Left ventricle myocardium inferior (tissue), 1 donor: ENCODE data around the gene DHRS7C. TPM values are rescaled to one million over a fixed set of nuclear protein-coding genes. Genes with fewer than 3 reads are reported as not detected.
A peak's percentile ranks its signal among the peaks of the same experiment; 100 is the strongest.

Experiments
- DNase-seq: peaks from one replicate; pipeline ENCODE4 v3.0.0-alpha.2; 2020
- H3K27ac ChIP-seq: fragments of 200-600 bp; replicated peaks from 2 replicates; pipeline ENCODE4 v1.8.0; 2021
- H3K27me3 ChIP-seq: fragments of 200-600 bp; 2 replicates; pipeline ENCODE4 v1.8.0; 2021; ENCODE audit warnings: low read depth
- H3K36me3 ChIP-seq: fragments of 200-600 bp; 2 replicates; pipeline ENCODE4 v1.8.0; 2021
- H3K4me1 ChIP-seq: fragments of 200-600 bp; 2 replicates; pipeline ENCODE4 v1.8.0; 2021
- H3K4me3 ChIP-seq: fragments of 200-600 bp; 2 replicates; pipeline ENCODE4 v1.8.0; 2021; ENCODE audit warnings: mild to moderate bottlenecking, moderate library complexity
- H3K9me3 ChIP-seq: fragments of 200-600 bp; replicated peaks from 2 replicates; pipeline ENCODE4 v1.8.0; 2021
- CTCF ChIP-seq: fragments of 200-600 bp; IDR thresholded peaks from 2 replicates; pipeline ENCODE4 v1.8.0; 2021; ENCODE audit warnings: antibody characterized with exemption, mild to moderate bottlenecking, borderline replicate concordance
- intact Hi-C: fragments of 100-400 bp; cut with micrococcal nuclease; formaldehyde crosslinking; loops from one replicate; pipeline ENCODE4 v1.11.0; 2022
- total RNA-seq: library from RNA; stranded (reverse); fragmentation: NEBNext Ultra II Directional; extraction: Animal tissue kit (Norgen Biotek cat#: 25700); gene quantifications from one replicate; pipeline ENCODE4 v1.2.1, GENCODE V29; 2021
- donor health status: DM: no; HTN: yes; CAD: no; lungs with severe emphysema.

DHRS7C gene
- total RNA-seq, 1 donor from 2014 or later: 3.1 TPM

GRCh38 chr17:9821921-9822320 is 30.5 kb upstream of the DHRS7C start, which contains the start of gene GSG1L2:
Gene GSG1L2 (minus strand): TSS chr17:9822079. CDS start chr17:9822071, 8 bp downstream.
- Histone ChIP-seq H3K4me1 (no peaks in the 10 kb centered on the region), H3K9me3 (no peaks in the 10 kb centered on the region), H3K27me3 (peaks cover 27% of the 10 kb centered on the region), H3K36me3 (no peaks in the 10 kb centered on the region), H3K27ac (no peak within 1 kb of the TSS), H3K4me3 (no peak within 1 kb of the TSS)
- no peak for DNase-seq
- intact Hi-C loops: no loop called here
- TF ChIP-seq CTCF: no peak

- Histone ChIP-seq H3K27me3 (peaks cover 25% of the 10 kb centered on the region), H3K27ac (no peak overlapping the region), H3K9me3 (no peaks in the 10 kb centered on the region), H3K4me3 (no peak overlapping the region), H3K36me3 (no peaks in the 10 kb centered on the region), H3K4me1 (no peaks in the 10 kb centered on the region)
- intact Hi-C loops: no loop called here
- no peak for DNase-seq
- no peak for TF ChIP-seq CTCF
Measured at GRCh38 chr17:9820448-9820847, 29.1 kb upstream of the DHRS7C start.

DNA sequence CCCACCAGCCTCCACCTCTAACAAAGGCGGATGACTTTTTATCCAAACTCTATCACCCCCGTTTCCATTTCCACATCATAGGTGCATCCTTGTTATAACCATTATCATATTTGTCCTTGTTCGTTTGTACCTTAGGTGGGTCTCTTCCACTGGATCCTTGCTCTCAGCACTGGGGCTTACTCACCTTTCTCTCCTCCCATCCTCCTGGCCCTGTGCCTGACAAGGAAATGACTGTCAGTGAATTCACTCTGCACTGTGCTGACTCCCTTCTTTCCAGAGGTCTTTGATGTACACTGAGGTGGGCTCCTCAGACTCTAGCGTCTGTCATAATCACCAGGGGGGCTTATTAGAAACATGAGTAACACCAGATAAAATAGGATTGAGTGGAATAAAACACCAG is 27.4 kb upstream of the DHRS7C start:
- TF ChIP-seq CTCF: no peak
- intact Hi-C loops: no loop called here
- no peak for DNase-seq
- Histone ChIP-seq H3K4me1 (no peaks in the 10 kb centered on the region), H3K9me3 (no peaks in the 10 kb centered on the region), H3K36me3 (no peaks in the 10 kb centered on the region), H3K4me3 (no peak overlapping the region), H3K27ac (no peak overlapping the region), H3K27me3 (peaks cover 14% of the 10 kb centered on the region)

DNA sequence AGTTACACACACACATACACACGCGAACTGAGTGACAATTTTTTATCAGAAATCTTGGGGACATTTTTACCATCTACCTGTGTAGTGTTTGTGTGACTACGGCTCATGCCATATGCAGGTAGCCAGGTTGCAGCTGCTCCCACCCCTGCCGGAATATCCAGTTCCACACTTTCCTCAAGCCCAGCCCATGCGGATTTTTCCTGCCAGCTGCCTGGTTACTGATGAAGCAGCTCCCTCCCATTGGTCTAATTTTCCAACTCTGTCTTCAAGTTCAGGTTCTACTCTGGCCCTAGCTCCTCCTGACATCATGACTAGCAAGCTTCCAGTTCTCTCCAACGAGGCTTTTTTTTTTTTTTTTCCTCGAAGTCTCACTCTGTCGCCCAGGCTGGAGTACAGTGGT is 25.7 kb upstream of the DHRS7C start:
- H3K4me1 ChIP-seq: no peaks in the 10 kb centered on the region
- H3K27ac ChIP-seq: no peak overlapping the region
- DNase-seq: no peak
- peaks cover 7% of the 10 kb centered on the region for H3K27me3 ChIP-seq
- H3K4me3 ChIP-seq: no peak overlapping the region
- no peak for TF ChIP-seq CTCF
- no peaks in the 10 kb centered on the region for H3K36me3 ChIP-seq
- intact Hi-C loops: no loop called here
- no peaks in the 10 kb centered on the region for H3K9me3 ChIP-seq

DNA sequence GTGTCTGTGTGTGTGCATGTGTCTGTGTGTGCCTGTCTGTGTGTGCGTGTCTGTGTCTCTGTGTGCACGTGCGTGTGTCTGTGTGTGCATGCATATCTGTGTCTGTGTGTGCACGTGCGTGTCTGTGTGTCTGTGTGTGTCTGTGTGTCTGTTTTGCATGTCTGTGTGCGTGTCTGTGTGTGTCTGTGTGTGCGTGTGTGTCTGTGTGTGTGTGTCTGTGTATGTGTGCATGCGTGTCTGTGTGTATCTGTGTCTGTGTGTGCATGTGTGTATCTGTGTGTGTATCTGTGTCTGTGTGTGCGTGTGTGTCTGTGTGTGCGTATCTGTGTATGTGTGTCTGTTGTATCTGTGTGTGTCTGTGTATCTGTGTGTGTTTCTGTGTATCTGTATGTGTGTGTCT is 25.1 kb upstream of the DHRS7C start:
- peaks cover 4% of the 10 kb centered on the region for H3K27me3 ChIP-seq
- no peak for DNase-seq
- no peak overlapping the region for H3K4me3 ChIP-seq
- intact Hi-C loops: no loop called here
- TF ChIP-seq CTCF: no peak
- no peaks in the 10 kb centered on the region for H3K36me3 ChIP-seq
- no peak overlapping the region for H3K27ac ChIP-seq
- no peaks in the 10 kb centered on the region for H3K9me3 ChIP-seq
- H3K4me1 ChIP-seq: peaks cover 6% of the 10 kb centered on the region

DNA sequence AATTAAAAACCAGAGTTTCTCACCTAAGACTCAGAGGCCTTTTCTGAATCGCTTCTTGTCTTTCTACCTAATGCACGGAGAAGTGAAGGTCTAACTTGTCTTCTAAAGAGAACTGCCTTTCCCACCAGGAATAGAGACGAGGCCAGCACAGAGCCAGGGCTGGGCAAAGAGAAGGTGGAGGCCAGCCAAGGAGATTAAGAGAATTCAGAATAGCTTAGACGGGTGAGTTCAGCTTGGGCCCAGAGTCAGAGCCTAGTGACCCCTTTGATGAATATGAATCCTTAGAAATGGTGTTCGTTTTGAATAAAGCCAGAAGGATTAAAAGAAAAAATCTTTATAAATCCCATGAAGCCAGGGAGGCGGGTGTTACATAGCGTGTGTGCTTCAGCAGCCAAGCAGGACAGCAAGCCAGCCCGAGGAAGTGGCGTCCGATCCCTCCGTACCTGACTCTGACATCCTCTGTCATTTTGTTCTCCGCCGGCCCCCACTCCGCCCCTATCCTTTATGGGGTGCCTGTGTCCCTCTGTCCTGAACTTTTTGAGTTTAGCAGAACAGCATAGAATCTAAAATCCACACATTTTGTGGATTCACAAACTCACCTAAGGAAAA is 23.0 kb upstream of the DHRS7C start:
- Histone ChIP-seq H3K27me3 (peaks cover 4% of the 10 kb centered on the region), H3K9me3 (no peaks in the 10 kb centered on the region), H3K27ac (peak overlapping the region; percentile 38), H3K4me1 (peaks cover 24% of the 10 kb centered on the region), H3K4me3 (no peak overlapping the region), H3K36me3 (no peaks in the 10 kb centered on the region)
- intact Hi-C loops: no loop called here
- no peak for DNase-seq
- TF ChIP-seq CTCF: no peak
